A549 (cell line): Measurements from ENCODE around the gene MTRFR.

Source experiments
- CBX8 ChIP-seq: fragments of 200-600 bp; sonication (generic); IDR thresholded peaks from 2 replicates; pipeline ENCODE4 v1.6.1; 2016
- EHMT2 ChIP-seq: fragments of 200-600 bp; sonication (generic); IDR thresholded peaks from 2 replicates; pipeline ENCODE4 v1.6.1; 2016; ENCODE audit warnings: antibody characterized with exemption, low read depth, mild to moderate bottlenecking, moderate library complexity
- EP300 ChIP-seq, 2 experiments: fragments of >200 bp; sonication (Bioruptor Twin); formaldehyde crosslinking; IDR thresholded peaks; 2 replicates in 1 of 2; 3 replicates in 1 of 2; pipeline ENCODE4 v1.6.1; 2016 to 2017
- ESRRA ChIP-seq: fragments of 150-350 bp; IDR thresholded peaks from 2 replicates; pipeline ENCODE4 v1.6.1; 2014; ENCODE audit warnings: mild to moderate bottlenecking, low read length, borderline replicate concordance
- FOSL2 ChIP-seq, 2 experiments: fragments of 450-650 bp in 1 of 2; fragments of >200 bp in 1 of 2; sonication (Bioruptor Twin) in 1 of 2; formaldehyde crosslinking; IDR thresholded peaks; 2 replicates each; pipeline versions ENCODE4 v1.5.0 to v1.6.1; 2016 to 2020; ENCODE audit warnings: mild to moderate bottlenecking in 1 of 2, moderate library complexity in 1 of 2
- KDM1A ChIP-seq: fragments of 200-600 bp; sonication (generic); IDR thresholded peaks from 2 replicates; pipeline ENCODE4 v1.6.1; 2016; ENCODE audit warnings: low read depth, mild to moderate bottlenecking
- MAX ChIP-seq: IDR thresholded peaks from 2 replicates; pipeline ENCODE4 v1.6.1; 2012
- POLR2A ChIP-seq: IDR thresholded peaks from 2 replicates; pipeline ENCODE4 v1.6.1; 2012; ENCODE audit warnings: mild to moderate bottlenecking, low read length
- RNF2 ChIP-seq: fragments of 200-600 bp; sonication (generic); IDR thresholded peaks from 2 replicates; pipeline ENCODE4 v1.6.1; 2016; ENCODE audit warnings: low read depth, mild to moderate bottlenecking, antibody characterized with exemption, moderate library complexity, borderline replicate concordance
- SMC3 ChIP-seq: fragments of >200 bp; sonication (Bioruptor Twin); formaldehyde crosslinking; IDR thresholded peaks from 3 replicates; pipeline ENCODE4 v1.6.1; 2018; ENCODE audit warnings: inconsistent platforms
- TF ChIP-seq, protein P1 (sequence below): fragments of >200 bp; sonication (Bioruptor Twin); formaldehyde crosslinking; IDR thresholded peaks from 3 replicates; pipeline ENCODE4 v1.5.1; 2016
- TF ChIP-seq, protein P2 (sequence below): fragments of 450-650 bp; IDR thresholded peaks from 2 replicates; pipeline ENCODE4 v1.6.1; 2014; ENCODE audit warnings: antibody characterized with exemption
- TF ChIP-seq, protein P3 (sequence below): IDR thresholded peaks from 2 replicates; pipeline ENCODE4 v1.6.1; 2012
- TF ChIP-seq, protein P4 (sequence below): fragments of >200 bp; sonication (Bioruptor Twin); formaldehyde crosslinking; IDR thresholded peaks from 3 replicates; pipeline ENCODE4 v1.6.1; 2016

GRCh38 chr12:123280971-123281370, 47.7 kb downstream of the MTRFR start:
- TF ChIP-seq CBX8, result no peak
- TF ChIP-seq, protein P1, sequence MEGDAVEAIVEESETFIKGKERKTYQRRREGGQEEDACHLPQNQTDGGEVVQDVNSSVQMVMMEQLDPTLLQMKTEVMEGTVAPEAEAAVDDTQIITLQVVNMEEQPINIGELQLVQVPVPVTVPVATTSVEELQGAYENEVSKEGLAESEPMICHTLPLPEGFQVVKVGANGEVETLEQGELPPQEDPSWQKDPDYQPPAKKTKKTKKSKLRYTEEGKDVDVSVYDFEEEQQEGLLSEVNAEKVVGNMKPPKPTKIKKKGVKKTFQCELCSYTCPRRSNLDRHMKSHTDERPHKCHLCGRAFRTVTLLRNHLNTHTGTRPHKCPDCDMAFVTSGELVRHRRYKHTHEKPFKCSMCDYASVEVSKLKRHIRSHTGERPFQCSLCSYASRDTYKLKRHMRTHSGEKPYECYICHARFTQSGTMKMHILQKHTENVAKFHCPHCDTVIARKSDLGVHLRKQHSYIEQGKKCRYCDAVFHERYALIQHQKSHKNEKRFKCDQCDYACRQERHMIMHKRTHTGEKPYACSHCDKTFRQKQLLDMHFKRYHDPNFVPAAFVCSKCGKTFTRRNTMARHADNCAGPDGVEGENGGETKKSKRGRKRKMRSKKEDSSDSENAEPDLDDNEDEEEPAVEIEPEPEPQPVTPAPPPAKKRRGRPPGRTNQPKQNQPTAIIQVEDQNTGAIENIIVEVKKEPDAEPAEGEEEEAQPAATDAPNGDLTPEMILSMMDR, result no peak
- TF ChIP-seq RNF2, result no peak
- TF ChIP-seq, protein P2, sequence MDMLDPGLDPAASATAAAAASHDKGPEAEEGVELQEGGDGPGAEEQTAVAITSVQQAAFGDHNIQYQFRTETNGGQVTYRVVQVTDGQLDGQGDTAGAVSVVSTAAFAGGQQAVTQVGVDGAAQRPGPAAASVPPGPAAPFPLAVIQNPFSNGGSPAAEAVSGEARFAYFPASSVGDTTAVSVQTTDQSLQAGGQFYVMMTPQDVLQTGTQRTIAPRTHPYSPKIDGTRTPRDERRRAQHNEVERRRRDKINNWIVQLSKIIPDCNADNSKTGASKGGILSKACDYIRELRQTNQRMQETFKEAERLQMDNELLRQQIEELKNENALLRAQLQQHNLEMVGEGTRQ, result no peak
- TF ChIP-seq ESRRA, result no peak
- no peak for TF ChIP-seq MAX
- TF ChIP-seq EHMT2, result no peak
- no peak for TF ChIP-seq KDM1A
- TF ChIP-seq POLR2A, result no peak
- TF ChIP-seq, protein P3, sequence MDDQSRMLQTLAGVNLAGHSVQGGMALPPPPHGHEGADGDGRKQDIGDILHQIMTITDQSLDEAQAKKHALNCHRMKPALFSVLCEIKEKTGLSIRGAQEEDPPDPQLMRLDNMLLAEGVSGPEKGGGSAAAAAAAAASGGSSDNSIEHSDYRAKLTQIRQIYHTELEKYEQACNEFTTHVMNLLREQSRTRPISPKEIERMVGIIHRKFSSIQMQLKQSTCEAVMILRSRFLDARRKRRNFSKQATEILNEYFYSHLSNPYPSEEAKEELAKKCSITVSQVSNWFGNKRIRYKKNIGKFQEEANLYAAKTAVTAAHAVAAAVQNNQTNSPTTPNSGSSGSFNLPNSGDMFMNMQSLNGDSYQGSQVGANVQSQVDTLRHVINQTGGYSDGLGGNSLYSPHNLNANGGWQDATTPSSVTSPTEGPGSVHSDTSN, result no peak
- TF ChIP-seq SMC3, result no peak
- TF ChIP-seq, protein P4, sequence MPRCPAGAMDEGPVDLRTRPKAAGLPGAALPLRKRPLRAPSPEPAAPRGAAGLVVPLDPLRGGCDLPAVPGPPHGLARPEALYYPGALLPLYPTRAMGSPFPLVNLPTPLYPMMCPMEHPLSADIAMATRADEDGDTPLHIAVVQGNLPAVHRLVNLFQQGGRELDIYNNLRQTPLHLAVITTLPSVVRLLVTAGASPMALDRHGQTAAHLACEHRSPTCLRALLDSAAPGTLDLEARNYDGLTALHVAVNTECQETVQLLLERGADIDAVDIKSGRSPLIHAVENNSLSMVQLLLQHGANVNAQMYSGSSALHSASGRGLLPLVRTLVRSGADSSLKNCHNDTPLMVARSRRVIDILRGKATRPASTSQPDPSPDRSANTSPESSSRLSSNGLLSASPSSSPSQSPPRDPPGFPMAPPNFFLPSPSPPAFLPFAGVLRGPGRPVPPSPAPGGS, result no peak
- TF ChIP-seq FOSL2 (IDR thresholded peaks at IDR 0.05), result no peak
- no peak for TF ChIP-seq FOSL2 (CRISPR knock-in tag; IDR thresholded peaks at IDR 0.05)
- no peak for TF ChIP-seq EP300 (IDR thresholded peaks at IDR 0.05)
